NCI-H524 (cell line): ENCODE measurements around the gene MOV10L1.
"Not testable (repeated sequence)": the region's sequence is repeated elsewhere in the genome, so short reads cannot be mapped to it uniquely, and the experiment has no call there.

Source experiments
- DNase-seq, 2 experiments: peaks; one replicate each; lab custom pipeline; 2025; lab: John Stamatoyannopoulos, UW

MOV10L1 gene

GRCh38 chr22:50160947-50161346 lies 71.1 kb downstream of the MOV10L1 start:
- no peak for DNase-seq

- no peak for DNase-seq
These were observed 71.9 kb downstream of the MOV10L1 start for GRCh38 chr22:50161508-50162390.

GRCh38 chr22:50162391-50162956 lies 72.7 kb downstream of the MOV10L1 start:
- no peak for DNase-seq

- DNase-seq: no peak
These were observed 75.8 kb downstream of the MOV10L1 start for GRCh38 chr22:50165436-50166123.

GRCh38 chr22:50167689-50168489 lies 78.1 kb downstream of the MOV10L1 start:
- no peak for DNase-seq

- not testable (repeated sequence) for DNase-seq
These were observed 78.8 kb downstream of the MOV10L1 start for GRCh38 chr22:50168490-50169180.

GRCh38 chr22:50169181-50169759 lies 79.5 kb downstream of the MOV10L1 start:
- DNase-seq: peak in 1 of 2 experiments; percentile 30

GRCh38 chr22:50169774-50170341 lies 80.1 kb downstream of the MOV10L1 start:
- peak in 1 of 2 experiments; percentile 30 for DNase-seq

GRCh38 chr22:50170453-50171318 lies 80.9 kb downstream of the MOV10L1 start, which contains the start of gene PANX2:
Gene PANX2 (plus strand): TSS chr22:50170731. CDS start chr22:50170731, 0 bp downstream.
- peak in 1 of 2 experiments; percentile 29 for DNase-seq

GRCh38 chr22:50171319-50171964 lies 81.6 kb downstream of the MOV10L1 start:
- DNase-seq: no peak

GRCh38 chr22:50171965-50172421 lies 82.2 kb downstream of the MOV10L1 start:
- no peak for DNase-seq

- DNase-seq: no peak
These were observed 83.6 kb downstream of the MOV10L1 start for GRCh38 chr22:50173311-50173982.

GRCh38 chr22:50173983-50174355 lies 84.2 kb downstream of the MOV10L1 start:
- no peak for DNase-seq

GRCh38 chr22:50174382-50175190 lies 84.8 kb downstream of the MOV10L1 start:
- no peak for DNase-seq

- DNase-seq: no peak
These were observed 85.3 kb downstream of the MOV10L1 start for GRCh38 chr22:50175191-50175461.

GRCh38 chr22:50175921-50176849 lies 86.4 kb downstream of the MOV10L1 start:
- no peak for DNase-seq
